Activated T-cell treated with anti-CD3 and anti-CD28 coated beads for 1 hour (primary cell): ENCODE data around the gene ABCA13.

Experiments used
- DNase-seq: peaks from one replicate; pipeline ENCODE4 v3.0.0-alpha.2; 2020; ENCODE audit warnings: low read depth

ABCA13 gene

GRCh38 chr7:48245751-48246472 lies 74.7 kb downstream of the ABCA13 start:
- no peak for DNase-seq

GRCh38 chr7:48249166-48249565 lies 77.9 kb downstream of the ABCA13 start:
- DNase-seq, result no peak

- DNase-seq, result no peak
Measured at GRCh38 chr7:48250441-48250951, 79.2 kb downstream of the ABCA13 start.

- DNase-seq, result no peak
Measured at GRCh38 chr7:48251766-48252165, 80.5 kb downstream of the ABCA13 start.

- no peak for DNase-seq
Measured at GRCh38 chr7:48252995-48253394, 81.7 kb downstream of the ABCA13 start.

GRCh38 chr7:48255046-48255445 lies 83.8 kb downstream of the ABCA13 start:
- DNase-seq, result no peak

- DNase-seq, result no peak
Measured at GRCh38 chr7:48259463-48260280, 88.4 kb downstream of the ABCA13 start.

GRCh38 chr7:48261696-48262095 lies 90.4 kb downstream of the ABCA13 start:
- DNase-seq, result no peak

GRCh38 chr7:48262606-48263310 lies 91.5 kb downstream of the ABCA13 start:
- DNase-seq, result no peak

- DNase-seq, result no peak
Measured at GRCh38 chr7:48263311-48263650, 92.0 kb downstream of the ABCA13 start.

GRCh38 chr7:48269066-48269465 lies 97.8 kb downstream of the ABCA13 start:
- no peak for DNase-seq

GRCh38 chr7:48274662-48275061 lies 103.4 kb downstream of the ABCA13 start:
- DNase-seq, result no peak

- DNase-seq, result no peak
Measured at GRCh38 chr7:48279420-48279819, 108.2 kb downstream of the ABCA13 start.

GRCh38 chr7:48280100-48280499 lies 108.8 kb downstream of the ABCA13 start:
- DNase-seq, result no peak

GRCh38 chr7:48285373-48285772 lies 114.1 kb downstream of the ABCA13 start:
- no peak for DNase-seq

GRCh38 chr7:48286836-48287235 lies 115.6 kb downstream of the ABCA13 start:
- no peak for DNase-seq

- DNase-seq, result no peak
Measured at GRCh38 chr7:48289656-48290055, 118.4 kb downstream of the ABCA13 start.

GRCh38 chr7:48292949-48293348 lies 121.7 kb downstream of the ABCA13 start:
- DNase-seq, result no peak

GRCh38 chr7:48295296-48295971 lies 124.2 kb downstream of the ABCA13 start:
- DNase-seq, result no peak

- no peak for DNase-seq
Measured at GRCh38 chr7:48296966-48297365, 125.7 kb downstream of the ABCA13 start.

- DNase-seq, result no peak
Measured at GRCh38 chr7:48298779-48299178, 127.5 kb downstream of the ABCA13 start.

GRCh38 chr7:48299580-48300169 lies 128.4 kb downstream of the ABCA13 start:
- DNase-seq, result no peak
